ENCODE data around the gene BRSK2.

DNA sequence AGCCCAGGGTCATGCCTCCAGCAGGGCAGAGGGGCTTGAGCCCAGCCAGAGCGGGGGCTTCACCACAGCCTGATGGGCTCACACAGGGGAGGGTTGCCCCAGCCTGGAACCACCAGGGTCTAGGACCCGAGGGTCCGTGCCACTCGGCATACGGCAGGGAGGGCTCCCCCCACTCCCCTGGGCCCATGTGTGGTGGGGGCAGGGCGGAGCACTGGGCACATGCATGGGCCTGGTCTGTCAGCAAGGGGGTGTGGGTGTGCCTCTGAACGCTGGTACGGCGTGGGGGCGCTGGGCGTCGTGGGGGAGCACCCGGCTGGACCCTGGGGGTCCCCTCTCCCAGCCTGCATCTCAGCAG is 67.6 kb downstream of the BRSK2 start:
- TF ChIP-seq GABPA (IDR thresholded peaks at IDR 0.05; ENCODE audit: low read depth), result no peak
- no peak for TF ChIP-seq RCOR1 (IDR thresholded peaks at IDR 0.05; ENCODE audit: low read length)
- no peak for TF ChIP-seq EP300 (IDR thresholded peaks at IDR 0.05; ENCODE audit: borderline replicate concordance in 1 of 2, low read depth in 1 of 2, low read length in 1 of 2)
- TF ChIP-seq, protein P1, sequence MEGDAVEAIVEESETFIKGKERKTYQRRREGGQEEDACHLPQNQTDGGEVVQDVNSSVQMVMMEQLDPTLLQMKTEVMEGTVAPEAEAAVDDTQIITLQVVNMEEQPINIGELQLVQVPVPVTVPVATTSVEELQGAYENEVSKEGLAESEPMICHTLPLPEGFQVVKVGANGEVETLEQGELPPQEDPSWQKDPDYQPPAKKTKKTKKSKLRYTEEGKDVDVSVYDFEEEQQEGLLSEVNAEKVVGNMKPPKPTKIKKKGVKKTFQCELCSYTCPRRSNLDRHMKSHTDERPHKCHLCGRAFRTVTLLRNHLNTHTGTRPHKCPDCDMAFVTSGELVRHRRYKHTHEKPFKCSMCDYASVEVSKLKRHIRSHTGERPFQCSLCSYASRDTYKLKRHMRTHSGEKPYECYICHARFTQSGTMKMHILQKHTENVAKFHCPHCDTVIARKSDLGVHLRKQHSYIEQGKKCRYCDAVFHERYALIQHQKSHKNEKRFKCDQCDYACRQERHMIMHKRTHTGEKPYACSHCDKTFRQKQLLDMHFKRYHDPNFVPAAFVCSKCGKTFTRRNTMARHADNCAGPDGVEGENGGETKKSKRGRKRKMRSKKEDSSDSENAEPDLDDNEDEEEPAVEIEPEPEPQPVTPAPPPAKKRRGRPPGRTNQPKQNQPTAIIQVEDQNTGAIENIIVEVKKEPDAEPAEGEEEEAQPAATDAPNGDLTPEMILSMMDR (IDR thresholded peaks at IDR 0.05), result no peak
- TF ChIP-seq SIN3A (IDR thresholded peaks at IDR 0.05; ENCODE audit: borderline replicate concordance, low read depth, low read length), result no peak
- TF ChIP-seq, protein P2, sequence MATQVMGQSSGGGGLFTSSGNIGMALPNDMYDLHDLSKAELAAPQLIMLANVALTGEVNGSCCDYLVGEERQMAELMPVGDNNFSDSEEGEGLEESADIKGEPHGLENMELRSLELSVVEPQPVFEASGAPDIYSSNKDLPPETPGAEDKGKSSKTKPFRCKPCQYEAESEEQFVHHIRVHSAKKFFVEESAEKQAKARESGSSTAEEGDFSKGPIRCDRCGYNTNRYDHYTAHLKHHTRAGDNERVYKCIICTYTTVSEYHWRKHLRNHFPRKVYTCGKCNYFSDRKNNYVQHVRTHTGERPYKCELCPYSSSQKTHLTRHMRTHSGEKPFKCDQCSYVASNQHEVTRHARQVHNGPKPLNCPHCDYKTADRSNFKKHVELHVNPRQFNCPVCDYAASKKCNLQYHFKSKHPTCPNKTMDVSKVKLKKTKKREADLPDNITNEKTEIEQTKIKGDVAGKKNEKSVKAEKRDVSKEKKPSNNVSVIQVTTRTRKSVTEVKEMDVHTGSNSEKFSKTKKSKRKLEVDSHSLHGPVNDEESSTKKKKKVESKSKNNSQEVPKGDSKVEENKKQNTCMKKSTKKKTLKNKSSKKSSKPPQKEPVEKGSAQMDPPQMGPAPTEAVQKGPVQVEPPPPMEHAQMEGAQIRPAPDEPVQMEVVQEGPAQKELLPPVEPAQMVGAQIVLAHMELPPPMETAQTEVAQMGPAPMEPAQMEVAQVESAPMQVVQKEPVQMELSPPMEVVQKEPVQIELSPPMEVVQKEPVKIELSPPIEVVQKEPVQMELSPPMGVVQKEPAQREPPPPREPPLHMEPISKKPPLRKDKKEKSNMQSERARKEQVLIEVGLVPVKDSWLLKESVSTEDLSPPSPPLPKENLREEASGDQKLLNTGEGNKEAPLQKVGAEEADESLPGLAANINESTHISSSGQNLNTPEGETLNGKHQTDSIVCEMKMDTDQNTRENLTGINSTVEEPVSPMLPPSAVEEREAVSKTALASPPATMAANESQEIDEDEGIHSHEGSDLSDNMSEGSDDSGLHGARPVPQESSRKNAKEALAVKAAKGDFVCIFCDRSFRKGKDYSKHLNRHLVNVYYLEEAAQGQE (IDR thresholded peaks at IDR 0.05; ENCODE audit: low read depth, low read length), result no peak
- TF ChIP-seq TAF1 (IDR thresholded peaks at IDR 0.05; ENCODE audit: borderline replicate concordance, low read depth, low read length), result no peak
- no peak for TF ChIP-seq YY1 (IDR thresholded peaks at IDR 0.05; ENCODE audit: low read depth)
